Left renal cortex interstitium (tissue), 4 donors: ENCODE measurements around the gene MAGEA3. TPM values are rescaled to one million over a fixed set of nuclear protein-coding genes. Genes with fewer than 3 reads are reported as not detected.
"Not testable (repeated sequence)": the region's sequence is repeated elsewhere in the genome, so short reads cannot be mapped to it uniquely, and the experiment has no call there.

ENCODE experiments used
- DNase-seq, 4 donors: peaks; one replicate each; pipeline ENCODE4 v3.0.0-alpha.2; 2013; ENCODE audit warnings: low read depth in 4 of 4, low spot score in 2 of 4, missing footprints in 1 of 4
- polyA plus RNA-seq, 4 donors: library from polyadenylated mRNA; unstranded; fragments of 120-200 nt; gene quantifications; one replicate each; pipeline ENCODE4 v1.2.1, GENCODE V29; 2013; ENCODE audit not compliant: insufficient read length in 4 of 4

MAGEA3 gene
- polyA plus RNA-seq, 4 donors = not detected

GRCh38 chrX:152735860-152736511 is 37.4 kb downstream of the MAGEA3 start:
- no peak for DNase-seq

- not testable (repeated sequence) for DNase-seq
These were observed 37.9 kb downstream of the MAGEA3 start for GRCh38 chrX:152736528-152736927.

- no peak for DNase-seq
These were observed 40.0 kb downstream of the MAGEA3 start for GRCh38 chrX:152738560-152738959.

Other genes starting within 250 kb of the MAGEA3 start
- gene GABRA3, start 247.5 kb upstream of the MAGEA3 start, polyA plus RNA-seq = under 1 TPM in 3 of 4 donors, not detected in 1; 0.16 to 0.28 (median 0.21) TPM
- 1 to 10 TPM in 3 of 4 donors, under 1 TPM in 1; 0.65 to 1.8 (median 1.4) TPM for gene GABRQ, start 60.9 kb upstream of the MAGEA3 start, polyA plus RNA-seq
- gene CSAG2, start 10.5 kb downstream of the MAGEA3 start, polyA plus RNA-seq = not detected
- not detected for gene MAGEA2B, start 15.8 kb downstream of the MAGEA3 start, polyA plus RNA-seq
- not detected for gene CSAG1, start 34.9 kb downstream of the MAGEA3 start, polyA plus RNA-seq
- not detected for gene MAGEA12, start 35.0 kb downstream of the MAGEA3 start, polyA plus RNA-seq
- not detected for gene MAGEA2, start 55.0 kb downstream of the MAGEA3 start, polyA plus RNA-seq
- gene CSAG3, start 60.4 kb downstream of the MAGEA3 start, polyA plus RNA-seq = not detected
- gene MAGEA6, start 70.9 kb downstream of the MAGEA3 start, polyA plus RNA-seq = not detected
- 100 to 1,000 TPM; 106 to 131 (median 114) TPM for gene CETN2, start 132.0 kb downstream of the MAGEA3 start, polyA plus RNA-seq
- gene NSDHL, start 132.3 kb downstream of the MAGEA3 start, polyA plus RNA-seq = 10 to 100 TPM; 26.2 to 32.1 (median 28.7) TPM
- gene ZNF185, start 199.3 kb downstream of the MAGEA3 start, polyA plus RNA-seq = 10 to 100 TPM; 39.3 to 50.8 (median 43.5) TPM